Measurements from ENCODE around the gene KRT39. TPM values are rescaled to one million over a fixed set of nuclear protein-coding genes. Genes with fewer than 3 reads are reported as not detected.
"Not testable (repeated sequence)": the region's sequence is repeated elsewhere in the genome, so short reads cannot be mapped to it uniquely, and the experiment has no call there.

The KRT39 gene
- total and polyA plus RNA-seq, 3 experiments from 2014 or later, result not detected

DNA sequence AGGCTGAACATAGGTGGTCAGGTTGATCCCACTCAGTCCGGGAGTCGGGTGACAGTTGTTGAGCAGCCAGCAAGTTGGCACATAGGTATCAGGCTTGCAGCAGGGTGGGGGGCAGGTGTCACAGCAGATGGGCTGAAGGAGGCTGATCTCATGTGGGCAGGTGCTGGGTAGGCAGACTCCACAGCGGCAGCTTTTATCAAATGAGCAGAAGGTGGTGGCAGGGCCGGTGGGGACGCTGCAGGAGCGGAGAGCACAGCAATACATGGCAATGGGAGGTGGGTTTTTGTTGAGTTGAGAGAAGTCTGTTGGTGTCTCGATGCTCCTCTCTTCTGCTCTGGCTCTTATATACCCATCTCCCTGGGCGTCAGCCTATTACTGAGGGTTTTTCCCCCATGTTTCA, 42.1 kb upstream of the KRT39 start, which contains the start of gene KRTAP3-1:
TSS of gene KRTAP3-1 (minus strand) at position 318 of the 400 bp plus-strand sequence. CDS start at position 264, 54 bp downstream.
- no peak within 1 kb of the TSS for H3K27ac Mint-ChIP-seq
- ChIA-PET CTCF (no interaction called here), POLR2A (no interaction called here)
- Histone ChIP-seq H3K4me3 (ENCODE audit: low read length) (no peak within 1 kb of the TSS), H3K9me3 (ENCODE audit: low read length) (no peaks in the 10 kb centered on the region), H3K4me1 (ENCODE audit: insufficient read depth, low read length) (no peaks in the 10 kb centered on the region), H3K27ac (ENCODE audit: low read depth, low read length) (no peak within 1 kb of the TSS), H3K27me3 (ENCODE audit: insufficient read depth, low read length, poor library complexity, severe bottlenecking) (peaks cover 4% of the 10 kb centered on the region), H3K36me3 (ENCODE audit: insufficient read depth, low read length) (no peaks in the 10 kb centered on the region)
- H3K27me3 Mint-ChIP-seq, result peaks cover 6 to 17% of the 10 kb centered on the region in 2 donors
- no peak for DNase-seq
- no peak within 1 kb of the TSS for H3K4me3 Mint-ChIP-seq
- no peaks in the 10 kb centered on the region for H3K4me1 Mint-ChIP-seq
- no peaks in the 10 kb centered on the region for H3K36me3 Mint-ChIP-seq
- H3K9me3 Mint-ChIP-seq, result no peaks in the 10 kb centered on the region

DNA sequence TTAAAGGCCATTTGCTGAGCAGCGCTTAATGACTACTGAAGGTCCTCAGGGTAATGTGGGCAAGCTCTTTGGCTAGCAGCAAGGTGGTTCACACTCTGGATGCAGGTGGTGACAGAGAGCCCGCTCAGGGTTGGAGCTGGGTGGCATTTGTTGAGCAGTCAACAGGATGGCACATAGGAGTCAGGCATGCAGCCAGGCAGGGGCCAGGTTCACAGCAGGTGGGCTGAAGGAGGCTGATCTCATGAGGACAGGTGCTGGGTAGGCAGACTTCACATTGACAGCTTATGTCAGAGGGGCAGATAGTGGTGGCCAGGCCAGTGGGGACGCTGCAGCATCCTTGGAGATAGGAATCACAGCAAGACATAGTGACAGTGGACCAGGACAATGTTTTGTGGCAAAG, 37.6 kb upstream of the KRT39 start:
- POLR2A ChIA-PET, result no interaction called here
- no peaks in the 10 kb centered on the region for H3K9me3 ChIP-seq (ENCODE audit: low read length)
- H3K4me3 Mint-ChIP-seq, result no peak overlapping the region

DNA sequence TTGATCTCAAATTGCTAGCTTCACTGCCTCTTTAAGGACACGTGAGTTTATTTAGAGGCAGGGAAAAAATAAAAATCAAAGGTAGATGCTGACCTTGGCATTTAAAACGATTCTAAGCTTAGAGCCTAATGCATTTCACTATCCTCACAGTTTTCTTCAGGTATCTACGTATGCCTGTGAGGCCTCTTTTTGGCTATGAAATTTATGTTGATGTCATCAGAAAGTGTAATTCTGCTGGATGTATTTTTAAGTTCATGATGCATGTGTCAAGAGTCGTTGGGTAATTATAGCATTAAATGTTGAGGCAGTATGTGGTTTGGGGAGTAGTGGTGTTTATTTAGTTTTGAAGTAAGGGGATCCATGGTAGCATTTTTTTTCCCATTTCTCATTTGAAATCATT, 37.2 kb upstream of the KRT39 start:
- H3K27me3 ChIP-seq (ENCODE audit: insufficient read depth, low read length, poor library complexity, severe bottlenecking), result no peaks in the 10 kb centered on the region
- ChIA-PET CTCF (no interaction called here), POLR2A (no interaction called here)
- no peaks in the 10 kb centered on the region for H3K36me3 ChIP-seq (ENCODE audit: insufficient read depth, low read length)
- H3K27ac ChIP-seq (ENCODE audit: low read depth, low read length), result no peak overlapping the region
- H3K9me3 ChIP-seq (ENCODE audit: low read length), result no peaks in the 10 kb centered on the region
- H3K4me3 ChIP-seq (ENCODE audit: low read length), result no peak overlapping the region
- no peak for DNase-seq
- Mint-ChIP-seq H3K27me3 (peaks cover 19 to 53% of the 10 kb centered on the region in 2 donors), H3K4me1 (no peaks in the 10 kb centered on the region), H3K27ac (no peak overlapping the region), H3K9me3 (no peaks in the 10 kb centered on the region), H3K4me3 (no peak overlapping the region), H3K36me3 (no peaks in the 10 kb centered on the region)
- no peaks in the 10 kb centered on the region for H3K4me1 ChIP-seq (ENCODE audit: insufficient read depth, low read length)

More for the DNA sequence above, 37.6 kb upstream of the KRT39 start:
- Histone ChIP-seq H3K4me3 (ENCODE audit: low read length) (no peak overlapping the region), H3K27ac (ENCODE audit: low read depth, low read length) (no peak overlapping the region), H3K27me3 (ENCODE audit: insufficient read depth, low read length, poor library complexity, severe bottlenecking) (peaks cover 2% of the 10 kb centered on the region), H3K4me1 (ENCODE audit: insufficient read depth, low read length) (no peaks in the 10 kb centered on the region), H3K36me3 (ENCODE audit: insufficient read depth, low read length) (no peaks in the 10 kb centered on the region)
- DNase-seq, result no peak
- Mint-ChIP-seq H3K4me1 (no peaks in the 10 kb centered on the region), H3K36me3 (no peaks in the 10 kb centered on the region), H3K27ac (no peak overlapping the region), H3K9me3 (no peaks in the 10 kb centered on the region), H3K27me3 (peaks cover 17 to 49% of the 10 kb centered on the region in 2 donors)
- CTCF ChIA-PET, result no interaction called here

DNA sequence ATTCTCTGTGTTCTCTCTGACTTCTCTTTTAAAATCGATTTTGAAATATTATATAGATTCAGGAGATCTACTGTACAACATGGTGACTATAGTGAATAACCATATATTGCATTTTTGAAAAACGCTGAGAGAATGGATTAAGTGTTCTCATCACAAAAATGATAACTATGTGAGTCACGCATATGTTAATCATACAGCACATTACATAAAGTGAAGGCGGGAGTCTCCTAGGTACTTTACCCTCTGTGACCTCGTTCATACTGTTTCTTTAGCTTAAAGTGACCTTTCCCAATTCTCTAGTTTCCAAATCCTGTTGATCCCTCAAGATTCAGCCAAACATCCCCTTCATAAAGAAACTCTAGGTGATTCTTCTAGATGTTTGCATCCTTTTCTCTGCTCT, 36.1 kb upstream of the KRT39 start:
- Histone ChIP-seq H3K36me3 (ENCODE audit: insufficient read depth, low read length) (no peaks in the 10 kb centered on the region), H3K4me1 (ENCODE audit: insufficient read depth, low read length) (no peaks in the 10 kb centered on the region), H3K27me3 (ENCODE audit: insufficient read depth, low read length, poor library complexity, severe bottlenecking) (no peaks in the 10 kb centered on the region), H3K4me3 (ENCODE audit: low read length) (no peak overlapping the region), H3K27ac (ENCODE audit: low read depth, low read length) (no peak overlapping the region), H3K9me3 (ENCODE audit: low read length) (no peaks in the 10 kb centered on the region)
- no peaks in the 10 kb centered on the region for H3K9me3 Mint-ChIP-seq
- H3K27ac Mint-ChIP-seq, result no peak overlapping the region
- H3K36me3 Mint-ChIP-seq, result no peaks in the 10 kb centered on the region
- H3K4me3 Mint-ChIP-seq, result no peak overlapping the region
- POLR2A ChIA-PET, result no interaction called here
- peaks cover 23 to 64% of the 10 kb centered on the region in 2 donors for H3K27me3 Mint-ChIP-seq
- CTCF ChIA-PET, result no interaction called here
- H3K4me1 Mint-ChIP-seq, result no peaks in the 10 kb centered on the region
- DNase-seq, result no peak

DNA sequence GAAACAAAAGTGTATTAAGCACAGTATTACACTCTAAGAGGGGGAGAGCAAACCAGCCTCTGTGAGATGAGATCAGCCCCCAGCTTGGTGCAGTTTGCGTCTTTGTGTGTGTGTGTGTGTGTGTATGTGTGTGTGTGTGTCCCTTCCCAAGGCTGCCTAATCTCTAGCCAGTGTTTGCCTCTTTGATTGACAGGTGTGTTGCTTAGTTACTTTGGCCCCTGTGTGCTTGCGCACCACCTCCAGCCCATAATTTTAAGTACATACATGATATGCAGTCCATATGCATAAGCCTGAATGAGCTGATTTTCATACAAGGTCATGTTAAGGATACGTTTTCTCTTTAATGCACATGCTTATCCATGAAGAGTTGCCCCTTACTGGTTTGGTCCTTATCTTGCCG, 35.0 kb upstream of the KRT39 start:
- no peaks in the 10 kb centered on the region for H3K4me1 Mint-ChIP-seq
- Histone ChIP-seq H3K9me3 (ENCODE audit: low read length) (no peaks in the 10 kb centered on the region), H3K27ac (ENCODE audit: low read depth, low read length) (no peak overlapping the region), H3K27me3 (ENCODE audit: insufficient read depth, low read length, poor library complexity, severe bottlenecking) (peaks cover 5% of the 10 kb centered on the region), H3K4me3 (ENCODE audit: low read length) (no peak overlapping the region), H3K4me1 (ENCODE audit: insufficient read depth, low read length) (no peaks in the 10 kb centered on the region), H3K36me3 (ENCODE audit: insufficient read depth, low read length) (no peaks in the 10 kb centered on the region)
- H3K27ac Mint-ChIP-seq, result no peak overlapping the region
- no peaks in the 10 kb centered on the region for H3K36me3 Mint-ChIP-seq
- ChIA-PET POLR2A (no interaction called here), CTCF (no interaction called here)
- no peak overlapping the region for H3K4me3 Mint-ChIP-seq
- H3K27me3 Mint-ChIP-seq, result peaks cover 25 to 75% of the 10 kb centered on the region in 2 donors
- H3K9me3 Mint-ChIP-seq, result no peaks in the 10 kb centered on the region
- no peak for DNase-seq

DNA sequence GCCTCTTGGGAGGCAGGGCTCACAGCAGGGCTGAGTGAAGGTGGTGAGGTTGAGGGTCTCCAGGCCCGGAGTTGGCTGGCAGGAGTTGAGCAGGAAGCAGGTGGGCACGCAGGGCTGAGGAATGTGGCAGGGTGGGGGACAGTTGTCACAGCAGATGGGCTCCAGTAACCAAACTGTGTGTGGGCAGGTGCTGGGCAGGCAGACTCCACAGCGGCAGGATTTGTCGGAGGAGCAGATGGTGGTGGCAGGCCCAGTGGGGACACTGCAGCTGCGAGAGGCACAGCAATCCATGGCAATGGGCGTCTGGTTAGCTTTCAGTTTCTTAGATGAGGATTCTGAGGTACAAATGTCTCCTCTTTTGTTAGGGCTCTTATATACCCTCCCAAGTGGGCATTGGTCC, 32.8 kb upstream of the KRT39 start, which contains the start of gene KRTAP3-2:
TSS of gene KRTAP3-2 (minus strand) at position 344 of the 400 bp plus-strand sequence. CDS start at position 291, 53 bp downstream.
- H3K4me1 ChIP-seq (ENCODE audit: insufficient read depth, low read length); H3K36me3 Mint-ChIP-seq; CTCF ChIA-PET; H3K9me3 ChIP-seq (ENCODE audit: low read length); H3K4me1 Mint-ChIP-seq; H3K9me3 Mint-ChIP-seq; H3K4me3 Mint-ChIP-seq; DNase-seq; POLR2A ChIA-PET; H3K27me3 ChIP-seq (ENCODE audit: insufficient read depth, low read length, poor library complexity, severe bottlenecking); H3K27ac ChIP-seq (ENCODE audit: low read depth, low read length); H3K4me3 ChIP-seq (ENCODE audit: low read length); H3K27ac Mint-ChIP-seq; H3K36me3 ChIP-seq (ENCODE audit: insufficient read depth, low read length): not testable (repeated sequence)
- H3K27me3 Mint-ChIP-seq, result peaks cover 27 to 83% of the 10 kb centered on the region in 2 donors

DNA sequence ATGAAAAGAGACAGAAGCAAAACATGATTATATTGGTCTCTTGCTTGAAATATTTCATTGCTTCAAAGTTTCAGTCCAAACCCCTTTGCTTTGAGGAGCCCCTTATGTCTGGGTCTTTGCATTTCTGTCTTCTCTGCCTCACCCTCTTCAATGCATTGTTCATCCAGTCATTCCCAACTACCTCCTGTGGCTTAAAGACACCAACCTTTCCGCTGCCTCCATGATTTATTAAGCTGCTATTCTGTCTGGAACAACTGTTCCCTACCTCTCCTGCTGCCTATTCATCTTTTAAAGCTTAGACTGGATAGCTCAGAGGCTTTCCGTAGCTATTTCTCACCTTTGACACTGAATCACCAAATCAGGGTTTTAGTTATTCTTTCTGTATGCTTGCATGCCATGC, 30.6 kb upstream of the KRT39 start:
- no peak overlapping the region for H3K27ac ChIP-seq (ENCODE audit: low read depth, low read length)
- H3K9me3 Mint-ChIP-seq, result no peaks in the 10 kb centered on the region
- no peak overlapping the region for H3K27ac Mint-ChIP-seq
- ChIA-PET CTCF (interaction anchor here (1.1 kb wide), 1 partner anchor 12 kb away, joined by 3 read pairs; no protein-coding TSS in a partner anchor), POLR2A (no interaction called here)
- no peak for DNase-seq
- H3K4me1 ChIP-seq (ENCODE audit: insufficient read depth, low read length), result no peaks in the 10 kb centered on the region
- no peaks in the 10 kb centered on the region for H3K36me3 ChIP-seq (ENCODE audit: insufficient read depth, low read length)
- H3K27me3 Mint-ChIP-seq, result peaks cover 32 to 84% of the 10 kb centered on the region in 2 donors
- no peaks in the 10 kb centered on the region for H3K9me3 ChIP-seq (ENCODE audit: low read length)
- no peak overlapping the region for H3K4me3 Mint-ChIP-seq
- no peaks in the 10 kb centered on the region for H3K36me3 Mint-ChIP-seq
- H3K4me3 ChIP-seq (ENCODE audit: low read length), result no peak overlapping the region
- H3K27me3 ChIP-seq (ENCODE audit: insufficient read depth, low read length, poor library complexity, severe bottlenecking), result peaks cover 5% of the 10 kb centered on the region
- no peaks in the 10 kb centered on the region for H3K4me1 Mint-ChIP-seq

DNA sequence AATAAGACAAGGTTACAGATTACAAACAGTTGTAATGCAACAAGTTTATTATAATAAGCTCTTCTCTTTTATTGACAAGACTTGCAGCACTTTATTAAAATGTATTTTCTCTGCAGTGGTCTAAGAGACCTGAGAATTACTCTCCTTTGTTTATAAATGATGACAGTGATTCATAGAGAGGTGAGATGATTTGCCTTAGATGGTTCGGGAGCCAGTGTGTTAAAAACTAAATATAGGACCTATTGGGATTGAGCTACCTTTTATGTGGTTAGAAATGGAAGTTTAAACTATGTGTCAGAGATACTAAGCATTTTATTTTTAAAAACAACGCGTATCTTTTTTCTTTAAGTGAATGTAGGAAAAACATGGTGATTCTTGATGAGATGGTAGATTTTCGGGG, 30.1 kb upstream of the KRT39 start:
- H3K4me3 ChIP-seq (ENCODE audit: low read length), result no peak overlapping the region
- H3K4me3 Mint-ChIP-seq, result no peak overlapping the region
- CTCF ChIA-PET, result no interaction called here
- H3K36me3 ChIP-seq (ENCODE audit: insufficient read depth, low read length), result no peaks in the 10 kb centered on the region
- DNase-seq, result no peak
- H3K9me3 Mint-ChIP-seq, result no peaks in the 10 kb centered on the region
- peaks cover 5% of the 10 kb centered on the region for H3K27me3 ChIP-seq (ENCODE audit: insufficient read depth, low read length, poor library complexity, severe bottlenecking)
- no peaks in the 10 kb centered on the region for H3K9me3 ChIP-seq (ENCODE audit: low read length)
- H3K27ac Mint-ChIP-seq, result no peak overlapping the region
- H3K4me1 ChIP-seq (ENCODE audit: insufficient read depth, low read length), result no peaks in the 10 kb centered on the region
- POLR2A ChIA-PET, result no interaction called here
- no peak overlapping the region for H3K27ac ChIP-seq (ENCODE audit: low read depth, low read length)
- peaks cover 32 to 84% of the 10 kb centered on the region in 2 donors for H3K27me3 Mint-ChIP-seq
- no peaks in the 10 kb centered on the region for H3K4me1 Mint-ChIP-seq
- H3K36me3 Mint-ChIP-seq, result no peaks in the 10 kb centered on the region

DNA sequence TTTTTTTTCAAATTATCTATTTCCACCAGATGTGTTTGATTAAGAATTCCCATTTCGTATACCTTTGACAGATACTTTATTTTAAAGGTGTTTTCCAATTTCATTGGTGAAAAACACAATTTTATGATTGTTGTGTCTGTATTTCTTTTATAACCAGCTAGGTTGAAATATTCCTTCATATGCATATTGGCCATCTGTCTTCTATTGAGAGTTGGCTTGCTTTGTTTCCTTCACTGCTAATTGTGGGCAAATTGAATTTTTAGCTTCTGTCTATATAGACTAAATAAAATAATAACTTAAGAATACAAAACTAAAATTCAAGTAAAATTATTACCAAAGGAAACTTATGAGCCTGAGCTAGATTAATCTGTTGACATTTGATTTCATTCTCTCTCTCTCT, 28.4 kb upstream of the KRT39 start:
- H3K4me1 Mint-ChIP-seq, result no peaks in the 10 kb centered on the region
- no peaks in the 10 kb centered on the region for H3K36me3 ChIP-seq (ENCODE audit: insufficient read depth, low read length)
- POLR2A ChIA-PET, result no interaction called here

More for the DNA sequence above, 28.4 kb upstream of the KRT39 start:
- DNase-seq, result no peak
- Histone ChIP-seq H3K27me3 (ENCODE audit: insufficient read depth, low read length, poor library complexity, severe bottlenecking) (peaks cover 5% of the 10 kb centered on the region), H3K27ac (ENCODE audit: low read depth, low read length) (no peak overlapping the region), H3K9me3 (ENCODE audit: low read length) (no peaks in the 10 kb centered on the region), H3K4me1 (ENCODE audit: insufficient read depth, low read length) (no peaks in the 10 kb centered on the region), H3K4me3 (ENCODE audit: low read length) (no peak overlapping the region)
- CTCF ChIA-PET, result no interaction called here
- no peaks in the 10 kb centered on the region for H3K9me3 Mint-ChIP-seq
- H3K27ac Mint-ChIP-seq, result no peak overlapping the region
- no peak overlapping the region for H3K4me3 Mint-ChIP-seq
- H3K36me3 Mint-ChIP-seq, result no peaks in the 10 kb centered on the region
- H3K27me3 Mint-ChIP-seq, result peaks cover 26 to 82% of the 10 kb centered on the region in 2 donors

Data from CD8-positive, alpha-beta memory T cell (primary cell).